Fibroblast of lung (primary cell): ENCODE results near the gene PUSL1. TPM values are rescaled to one million over a fixed set of nuclear protein-coding genes. Genes with fewer than 3 reads are reported as not detected.
A peak's percentile ranks its signal among the peaks of the same experiment; 100 is the strongest.

Source experiments
- DNase-seq, 2 donors: peaks; one replicate each; pipeline versions ENCODE4 v3.0.0 to v3.0.0-alpha.2; 2010; ENCODE audit warnings: low read depth in 2 of 2
- H2AFZ ChIP-seq: 2 replicates; pipeline ENCODE4 v1.5.1; 2012; ENCODE audit warnings: low read length, control low read depth, inconsistent platforms
- H3K27ac ChIP-seq: 2 replicates; pipeline ENCODE4 v1.5.1; 2011; ENCODE audit warnings: low read length, control low read depth; ENCODE audit not compliant: insufficient read depth
- H3K27me3 ChIP-seq: 2 replicates; pipeline ENCODE4 v1.5.1; 2011; ENCODE audit warnings: mild to moderate bottlenecking, low read length; ENCODE audit not compliant: control insufficient read depth, insufficient read depth
- H3K36me3 ChIP-seq: 2 replicates; pipeline ENCODE4 v1.5.1; 2011; ENCODE audit warnings: low read length; ENCODE audit not compliant: control insufficient read depth, insufficient read depth
- H3K4me1 ChIP-seq: 2 replicates; pipeline ENCODE4 v1.5.1; 2011; ENCODE audit warnings: low read length; ENCODE audit not compliant: control insufficient read depth, insufficient read depth; ENCODE audit errors: extremely low read depth
- H3K4me2 ChIP-seq: 2 replicates; pipeline ENCODE4 v1.5.1; 2011; ENCODE audit warnings: low read length, control low read depth; ENCODE audit not compliant: insufficient read depth; ENCODE audit errors: extremely low read depth
- H3K4me3 ChIP-seq, 4 experiments: fragments of 200-600 bp in 1 of 4; sonication (generic) in 1 of 4; replicated peaks in 1 of 4; 2 replicates each; pipeline ENCODE4 v1.5.1; 2011 to 2016; ENCODE audit warnings: low read length in 4 of 4, low read depth in 3 of 4, mild to moderate bottlenecking in 3 of 4, control low read depth in 2 of 4, inconsistent platforms in 1 of 4, mixed read lengths in 1 of 4; ENCODE audit not compliant: insufficient read depth in 1 of 4; ENCODE audit errors: control extremely low read depth in 1 of 4
- H3K79me2 ChIP-seq: 2 replicates; pipeline ENCODE4 v1.5.1; 2012; ENCODE audit warnings: mild to moderate bottlenecking, low read length, inconsistent platforms; ENCODE audit not compliant: control insufficient read depth, insufficient read depth
- H3K9ac ChIP-seq: 2 replicates; pipeline ENCODE4 v1.5.1; 2011; ENCODE audit warnings: mild to moderate bottlenecking, low read length, control low read depth; ENCODE audit not compliant: insufficient read depth
- H3K9me3 ChIP-seq: 2 replicates; pipeline ENCODE4 v1.5.1; 2012; ENCODE audit warnings: low read depth, low read length; ENCODE audit not compliant: control insufficient read depth, insufficient read depth
- H4K20me1 ChIP-seq: 2 replicates; pipeline ENCODE4 v1.5.1; 2011; ENCODE audit warnings: low read length; ENCODE audit not compliant: control insufficient read depth, insufficient read depth; ENCODE audit errors: extremely low read depth
- CTCF ChIP-seq, 2 donors: IDR thresholded peaks in 1 of 2; conservative IDR thresholded peaks in 1 of 2; 1 replicate in 1 of 2; 2 replicates in 1 of 2; pipeline ENCODE4 v1.5.1; 2011 to 2012; ENCODE audit warnings: low read length in 2 of 2, control low read depth in 1 of 2, inconsistent platforms in 1 of 2, low read depth in 1 of 2, mild to moderate bottlenecking in 1 of 2
- EZH2 ChIP-seq: IDR thresholded peaks from 2 replicates; pipeline ENCODE4 v1.5.1; 2012; ENCODE audit warnings: low read length, control low read depth, mild to moderate bottlenecking; ENCODE audit errors: missing control alignments
- polyA plus RNA-seq, 2 donors: library from polyadenylated mRNA; depleted of rRNA in 1 of 2; stranded (reverse) in 1 of 2; unstranded in 1 of 2; fragments of >200 nt; gene quantifications; 2 replicates each; pipeline ENCODE4 v1.2.1, GENCODE V29; 2011 to 2012; ENCODE audit warnings: missing spikeins in 1 of 2
- total RNA-seq: library from RNA; depleted of rRNA; stranded (reverse); fragments of >200 nt; gene quantifications from 2 replicates; pipeline ENCODE4 v1.2.1, GENCODE V29; 2014

PUSL1 gene
- total and polyA plus RNA-seq, 2 donors (not counting 1 experiment from before 2014, with no cell fraction given) = 7.1 to 12.7 TPM

GRCh38 chr1:1348420-1349255 is 40.2 kb downstream of the PUSL1 start:
- peak; percentile 49 to 54 for DNase-seq
- peaks cover 69% of the 10 kb centered on the region for H3K79me2 ChIP-seq
- H3K9ac ChIP-seq = peak overlapping the region; percentile 69
- H3K9me3 ChIP-seq = no peaks in the 10 kb centered on the region
- peak overlapping the region; percentile 66 for H3K27ac ChIP-seq
- no peaks in the 10 kb centered on the region for H4K20me1 ChIP-seq
- no peaks in the 10 kb centered on the region for H3K27me3 ChIP-seq
- TF ChIP-seq CTCF (conservative IDR thresholded peaks at IDR 0.05 in 1 of 2, IDR thresholded peaks at IDR 0.05 in 1 of 2; ENCODE audit: low read depth in 1 of 2, low read length in 2 of 2) (no peak), EZH2 (no peak)
- peaks cover 12% of the 10 kb centered on the region for H3K36me3 ChIP-seq
- H3K4me3 ChIP-seq = peak overlapping the region; percentile 74 to 82 (median 78)
- H2AFZ ChIP-seq = no peak overlapping the region
- peak overlapping the region; percentile 89 for H3K4me2 ChIP-seq
- peaks cover 40% of the 10 kb centered on the region for H3K4me1 ChIP-seq

- DNase-seq = peak; percentile 62 to 77
- H2AFZ ChIP-seq = no peak within 1 kb of the TSS
- no peaks in the 10 kb centered on the region for H4K20me1 ChIP-seq
- H3K36me3 ChIP-seq = peaks cover 20% of the 10 kb centered on the region
- H3K4me1 ChIP-seq = peaks cover 42% of the 10 kb centered on the region
- peak within 1 kb of the TSS; percentile 74 to 82 (median 78) for H3K4me3 ChIP-seq
- TF ChIP-seq EZH2 = no peak
- peak; percentile 8 to 28 for TF ChIP-seq CTCF (conservative IDR thresholded peaks at IDR 0.05 in 1 of 2, IDR thresholded peaks at IDR 0.05 in 1 of 2; ENCODE audit: low read depth in 1 of 2, low read length in 2 of 2)
- peak within 1 kb of the TSS; percentile 69 for H3K9ac ChIP-seq
- H3K4me2 ChIP-seq = peak within 1 kb of the TSS; percentile 89
- no peaks in the 10 kb centered on the region for H3K9me3 ChIP-seq
- H3K79me2 ChIP-seq = peaks cover 69% of the 10 kb centered on the region
- H3K27ac ChIP-seq = peak within 1 kb of the TSS; percentile 66
- no peaks in the 10 kb centered on the region for H3K27me3 ChIP-seq
Measured at GRCh38 chr1:1349256-1350012, 41.0 kb downstream of the PUSL1 start, which contains the start of gene DVL1. Gene DVL1, minus strand, starts transcription at chr1:1349418. Its CDS starts 353 bp downstream, at chr1:1349065.
